HepG2 (cell line): Measurements from ENCODE around the gene ZC3H13. TPM values are rescaled to one million over a fixed set of nuclear protein-coding genes. Genes with fewer than 3 reads are reported as not detected.

Experiments used
- ATAC-seq: fragments of 200-7000 bp; cut with Tn5 transposase; 3 replicates; pipeline ENCODE4 v1.9.1; 2020; ENCODE audit warnings: mild to moderate bottlenecking, moderate library complexity
- BruUV-seq: library from RNA; stranded (reverse); fragments of 400-500 nt; replicated peaks from 2 replicates; lab custom pipeline; 2021; lab: Mats Ljungman, UMichigan
- CTCF ChIA-PET: fragments of 300-600 bp; formaldehyde crosslinking; extraction: SDS; loops from one replicate; lab custom pipeline; 2021; ENCODE audit warnings: low total read pairs, inconsistent platforms, low intra/inter-chr PET ratio; lab: Yijun Ruan, JAX
- POLR2A ChIA-PET: fragments of 350-600 bp; sonication (Branson Sonifier 250); formaldehyde crosslinking; loops from one replicate; lab custom pipeline; 2020; ENCODE audit warnings: antibody characterized with exemption, inconsistent platforms; lab: Yijun Ruan, JAX
- DNase-seq: peaks from one replicate; pipeline ENCODE4 v3.0.0-alpha.2; 2015; ENCODE audit warnings: low spot score
- FAIRE-seq: peaks from 3 replicates; lab custom pipeline; 2011; peaks lifted over from hg19 to GRCh38; lab: Jason Lieb, UNC
- H2AFZ ChIP-seq: one replicate; pipeline ENCODE4 v1.6.1; 2011; ENCODE audit warnings: low read length, inconsistent platforms
- H3K27ac ChIP-seq: fragments of 300-600 bp; 3 replicates; pipeline ENCODE4 v1.8.0; 2011; ENCODE audit warnings: mixed run types, mild to moderate bottlenecking, mixed read lengths, low read length, inconsistent platforms; ENCODE audit not compliant: insufficient read depth; ENCODE audit errors: extremely low read length
- H3K27me3 ChIP-seq, 2 experiments: fragments of 200-600 bp in 1 of 2; 2 replicates in 1 of 2; 3 replicates in 1 of 2; pipeline versions ENCODE4 v1.6.0 to v1.8.0; 2011; ENCODE audit warnings: low read length in 2 of 2, mild to moderate bottlenecking in 2 of 2, moderate library complexity in 2 of 2, inconsistent platforms in 1 of 2; ENCODE audit not compliant: insufficient read depth in 2 of 2, control insufficient read depth in 1 of 2
- H3K36me3 ChIP-seq, 2 experiments: fragments of 200-600 bp in 1 of 2; replicated peaks in 1 of 2; 2 replicates in 1 of 2; 3 replicates in 1 of 2; pipeline versions ENCODE4 v1.5.1 to v1.8.0; 2011; ENCODE audit warnings: low read length in 2 of 2, inconsistent platforms in 1 of 2; ENCODE audit not compliant: insufficient read depth in 2 of 2, control insufficient read depth in 1 of 2
- H3K4me1 ChIP-seq: 2 replicates; pipeline ENCODE4 v1.5.1; 2012; ENCODE audit warnings: low read length, inconsistent platforms; ENCODE audit not compliant: insufficient read depth
- H3K4me2 ChIP-seq: 2 replicates; pipeline ENCODE4 v1.6.0; 2011; ENCODE audit warnings: low read depth, low read length, inconsistent platforms
- H3K4me3 ChIP-seq, 3 experiments: fragments of 200-600 bp in 1 of 3; sonication (generic), shearing (Covaris generic) in 1 of 3; replicated peaks in 1 of 3; 2 replicates each; pipeline ENCODE4 v1.5.1; 2011 to 2016; ENCODE audit warnings: low read length in 3 of 3, inconsistent platforms in 2 of 3, low read depth in 2 of 3, mild to moderate bottlenecking in 2 of 3, control low read depth in 1 of 3, mixed read lengths in 1 of 3; ENCODE audit not compliant: insufficient read depth in 1 of 3
- H3K79me2 ChIP-seq: one replicate; pipeline ENCODE4 v1.6.1; 2011; ENCODE audit warnings: low read length, inconsistent platforms; ENCODE audit not compliant: insufficient read depth
- H3K9ac ChIP-seq: 2 replicates; pipeline ENCODE4 v1.6.0; 2011; ENCODE audit warnings: mild to moderate bottlenecking, low read depth, low read length, inconsistent platforms; ENCODE audit not compliant: insufficient read depth
- H3K9me3 ChIP-seq: 2 replicates; pipeline ENCODE4 v1.5.1; 2012; ENCODE audit warnings: mild to moderate bottlenecking, low read length
- H4K20me1 ChIP-seq: 2 replicates; pipeline ENCODE4 v1.6.0; 2011; ENCODE audit warnings: inconsistent platforms, mild to moderate bottlenecking, low read length, moderate library complexity; ENCODE audit not compliant: insufficient read depth
- AKAP8 ChIP-seq: sonication (generic); formaldehyde crosslinking; IDR thresholded peaks from 2 replicates; pipeline ENCODE4 v1.5.1; 2020; ENCODE audit warnings: mild to moderate bottlenecking, missing genetic modification reagents
- DPF2 ChIP-seq: sonication (generic); formaldehyde crosslinking; IDR thresholded peaks from 2 replicates; pipeline ENCODE4 v1.4.0; 2020; ENCODE audit warnings: mild to moderate bottlenecking, low read depth, missing genetic modification reagents, borderline replicate concordance
- FOXP1 ChIP-seq, 2 experiments: fragments of 450-650 bp in 1 of 2; IDR thresholded peaks; 2 replicates each; pipeline ENCODE4 v1.6.1; 2017 to 2018; ENCODE audit warnings: antibody characterized with exemption in 1 of 2
- GFI1 ChIP-seq: sonication (generic); formaldehyde crosslinking; IDR thresholded peaks from 2 replicates; pipeline ENCODE4 v1.5.0; 2020; ENCODE audit warnings: missing genetic modification reagents, mild to moderate bottlenecking, borderline replicate concordance
- NCOR1 ChIP-seq: fragments of 200-600 bp; sonication (generic); IDR thresholded peaks from 2 replicates; pipeline ENCODE4 v1.7.0; 2017; ENCODE audit warnings: antibody characterized with exemption, low read length, borderline replicate concordance
- WIZ ChIP-seq: sonication (generic); formaldehyde crosslinking; IDR thresholded peaks from 2 replicates; pipeline ENCODE4 v1.5.1; 2020; ENCODE audit warnings: mild to moderate bottlenecking, missing genetic modification reagents
- ZNF138 ChIP-seq: sonication (generic); formaldehyde crosslinking; IDR thresholded peaks from 2 replicates; pipeline ENCODE4 v1.5.0; 2020; ENCODE audit warnings: mild to moderate bottlenecking, low read depth, missing genetic modification reagents
- ZNF589 ChIP-seq: sonication (generic); formaldehyde crosslinking; conservative IDR thresholded peaks from 2 replicates; pipeline ENCODE4 v1.8.0; 2022; ENCODE audit warnings: mild to moderate bottlenecking, moderate library complexity, missing genetic modification reagents
- ZNF616 ChIP-seq: sonication (generic); formaldehyde crosslinking; IDR thresholded peaks from 2 replicates; pipeline ENCODE4 v1.5.0; 2020; ENCODE audit warnings: low read depth, mild to moderate bottlenecking, missing genetic modification reagents
- ZNF674 ChIP-seq: sonication (generic); formaldehyde crosslinking; IDR thresholded peaks from 2 replicates; pipeline ENCODE4 v1.5.0; 2020; ENCODE audit warnings: low read depth, mild to moderate bottlenecking, missing genetic modification reagents
- ZNF7 ChIP-seq: IDR thresholded peaks from 2 replicates; pipeline ENCODE4 v1.6.1; 2016; ENCODE audit warnings: missing biosample characterization, missing genetic modification reagents
- ZNF772 ChIP-seq: sonication (generic); formaldehyde crosslinking; IDR thresholded peaks from 2 replicates; pipeline ENCODE4 v1.5.0; 2020; ENCODE audit warnings: mild to moderate bottlenecking, missing genetic modification reagents
- WGBS: methylation state at CpG from one replicate; pipeline ENCODE4 v1.1.6; 2017; ENCODE audit warnings: low lambda C conversion rate; 5-methylcytosine and 5-hydroxymethylcytosine counted together
- in situ Hi-C: cut with HindIII; loops from 2 replicates; pipeline ENCODE4 v1.10.0; 2017; ENCODE audit warnings: low pct_unique_long_range_greater_than_20kb; ENCODE audit not compliant: extremely low pct_ligation_motif_present
- intact Hi-C: fragments of 100-400 bp; cut with micrococcal nuclease; formaldehyde crosslinking; loops from one replicate; pipeline ENCODE4 v1.10.0; 2022; ENCODE audit not compliant: unreplicated experiment
- polyA plus RNA-seq, 8 experiments: library from polyadenylated mRNA; depleted of rRNA in 3 of 8; stranded (reverse) in 7 of 8; unstranded in 1 of 8; fragments of >200 nt; fragmentation: Illumina TruSeq in 4 of 8; extraction: Trizol in 4 of 8; gene quantifications; 2 replicates each; pipeline versions ENCODE4 v1.2.1 to v1.2.3, GENCODE V29; 2011 to 2016; ENCODE audit warnings: low read depth in 4 of 8, missing spikeins in 1 of 8, mixed read lengths in 1 of 8; ENCODE audit not compliant: insufficient read depth in 1 of 8
- total RNA-seq, 5 experiments: library from RNA; depleted of rRNA; stranded (reverse); fragments of >200 nt; fragmentation: Illumina TruSeq; extraction: Trizol; gene quantifications; 2 replicates each; pipeline ENCODE4 v1.2.3, GENCODE V29; 2016; ENCODE audit warnings: low read depth in 1 of 5
- TF ChIP-seq, protein P1 (sequence below): sonication (generic); formaldehyde crosslinking; IDR thresholded peaks from 2 replicates; pipeline ENCODE4 v1.4.0; 2020; ENCODE audit warnings: missing genetic modification reagents
- TF ChIP-seq, protein P2 (sequence below): sonication (generic); formaldehyde crosslinking; IDR thresholded peaks from 2 replicates; pipeline ENCODE4 v1.5.0; 2020; ENCODE audit warnings: missing genetic modification reagents
- TF ChIP-seq, protein P3 (sequence below): IDR thresholded peaks from 2 replicates; pipeline ENCODE4 v1.6.1; 2016; ENCODE audit warnings: low read depth, missing genetic modification reagents, missing compliant biosample characterization
- TF ChIP-seq, protein P4 (sequence below): sonication (generic); formaldehyde crosslinking; IDR thresholded peaks from 2 replicates; pipeline ENCODE4 v1.8.1; 2023; ENCODE audit warnings: missing genetic modification reagents, mild to moderate bottlenecking, borderline replicate concordance

ZC3H13 gene
- total and polyA plus RNA-seq, 2 of the 13 experiments (the other 11 are each of a cell fraction or from before 2014, with no cell fraction given) = 2.7 to 23.5 TPM

DNA sequence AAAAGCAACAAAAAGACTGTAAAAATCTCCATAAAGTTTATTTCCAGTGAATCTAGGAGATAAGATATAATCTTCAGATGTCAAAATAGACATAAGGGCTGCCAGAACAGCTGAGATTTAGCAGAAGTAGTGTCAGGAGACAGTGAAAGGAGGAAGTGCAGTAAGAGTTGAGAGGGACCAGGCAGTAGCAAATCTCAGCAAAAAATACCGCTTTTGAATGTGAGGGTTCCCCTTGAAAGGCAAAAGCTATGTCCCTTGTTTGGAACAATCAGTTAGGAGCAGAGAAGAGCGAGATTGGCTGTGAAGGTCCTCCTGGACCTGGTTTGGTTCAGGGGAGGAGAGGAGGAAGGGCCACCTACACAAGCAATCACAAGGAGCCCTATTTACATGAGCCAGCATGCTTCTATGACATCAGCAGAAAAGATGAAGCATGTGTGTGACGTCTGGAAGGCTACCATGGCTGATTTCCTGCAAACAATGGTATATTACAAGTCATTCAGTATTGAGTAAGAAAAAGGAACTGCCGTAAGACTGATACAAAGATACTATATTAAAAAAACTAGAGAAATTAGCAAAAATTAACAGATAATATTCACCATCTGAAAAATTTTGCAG lies 102.1 kb downstream of the ZC3H13 start:
- WGBS = 81% methylated on average over 4 of the region's 4 CpGs
- H3K27ac ChIP-seq = no peak overlapping the region
- POLR2A ChIA-PET = no interaction called here
- H3K9me3 ChIP-seq = no peaks in the 10 kb centered on the region
- no peak overlapping the region for H3K9ac ChIP-seq
- FAIRE-seq = no peak
- H3K36me3 ChIP-seq = no peaks in the 10 kb centered on the region
- no TSS peak for BruUV-seq
- no peaks in the 10 kb centered on the region for H3K27me3 ChIP-seq
- no peaks in the 10 kb centered on the region for H4K20me1 ChIP-seq
- in situ Hi-C loops (no loop called here), intact Hi-C loops (no loop called here)
- H3K4me2 ChIP-seq = no peak overlapping the region
- no peak overlapping the region for H2AFZ ChIP-seq
- CTCF ChIA-PET = no interaction called here
- no peak for ATAC-seq
- no peaks in the 10 kb centered on the region for H3K4me1 ChIP-seq
- H3K4me3 ChIP-seq = no peak overlapping the region
- H3K79me2 ChIP-seq = no peaks in the 10 kb centered on the region
- DNase-seq = no peak
- TF ChIP-seq, protein P1, sequence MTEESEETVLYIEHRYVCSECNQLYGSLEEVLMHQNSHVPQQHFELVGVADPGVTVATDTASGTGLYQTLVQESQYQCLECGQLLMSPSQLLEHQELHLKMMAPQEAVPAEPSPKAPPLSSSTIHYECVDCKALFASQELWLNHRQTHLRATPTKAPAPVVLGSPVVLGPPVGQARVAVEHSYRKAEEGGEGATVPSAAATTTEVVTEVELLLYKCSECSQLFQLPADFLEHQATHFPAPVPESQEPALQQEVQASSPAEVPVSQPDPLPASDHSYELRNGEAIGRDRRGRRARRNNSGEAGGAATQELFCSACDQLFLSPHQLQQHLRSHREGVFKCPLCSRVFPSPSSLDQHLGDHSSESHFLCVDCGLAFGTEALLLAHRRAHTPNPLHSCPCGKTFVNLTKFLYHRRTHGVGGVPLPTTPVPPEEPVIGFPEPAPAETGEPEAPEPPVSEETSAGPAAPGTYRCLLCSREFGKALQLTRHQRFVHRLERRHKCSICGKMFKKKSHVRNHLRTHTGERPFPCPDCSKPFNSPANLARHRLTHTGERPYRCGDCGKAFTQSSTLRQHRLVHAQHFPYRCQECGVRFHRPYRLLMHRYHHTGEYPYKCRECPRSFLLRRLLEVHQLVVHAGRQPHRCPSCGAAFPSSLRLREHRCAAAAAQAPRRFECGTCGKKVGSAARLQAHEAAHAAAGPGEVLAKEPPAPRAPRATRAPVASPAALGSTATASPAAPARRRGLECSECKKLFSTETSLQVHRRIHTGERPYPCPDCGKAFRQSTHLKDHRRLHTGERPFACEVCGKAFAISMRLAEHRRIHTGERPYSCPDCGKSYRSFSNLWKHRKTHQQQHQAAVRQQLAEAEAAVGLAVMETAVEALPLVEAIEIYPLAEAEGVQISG (CRISPR knock-in tag) = no peak
- TF ChIP-seq NCOR1 (no peak), DPF2 (no peak), ZNF138 (CRISPR knock-in tag) (no peak), AKAP8 (CRISPR knock-in tag) (no peak), GFI1 (CRISPR knock-in tag) (no peak), FOXP1 (IDR thresholded peaks at IDR 0.05) (no peak), FOXP1 (CRISPR knock-in tag; IDR thresholded peaks at IDR 0.05) (no peak), ZNF7 (CRISPR knock-in tag) (no peak), ZNF674 (no peak), ZNF616 (CRISPR knock-in tag) (no peak), ZNF589 (no peak), ZNF772 (CRISPR knock-in tag) (no peak), WIZ (CRISPR knock-in tag) (no peak)
- TF ChIP-seq, protein P2, sequence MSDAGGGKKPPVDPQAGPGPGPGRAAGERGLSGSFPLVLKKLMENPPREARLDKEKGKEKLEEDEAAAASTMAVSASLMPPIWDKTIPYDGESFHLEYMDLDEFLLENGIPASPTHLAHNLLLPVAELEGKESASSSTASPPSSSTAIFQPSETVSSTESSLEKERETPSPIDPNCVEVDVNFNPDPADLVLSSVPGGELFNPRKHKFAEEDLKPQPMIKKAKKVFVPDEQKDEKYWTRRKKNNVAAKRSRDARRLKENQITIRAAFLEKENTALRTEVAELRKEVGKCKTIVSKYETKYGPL = no peak
- TF ChIP-seq, protein P3, sequence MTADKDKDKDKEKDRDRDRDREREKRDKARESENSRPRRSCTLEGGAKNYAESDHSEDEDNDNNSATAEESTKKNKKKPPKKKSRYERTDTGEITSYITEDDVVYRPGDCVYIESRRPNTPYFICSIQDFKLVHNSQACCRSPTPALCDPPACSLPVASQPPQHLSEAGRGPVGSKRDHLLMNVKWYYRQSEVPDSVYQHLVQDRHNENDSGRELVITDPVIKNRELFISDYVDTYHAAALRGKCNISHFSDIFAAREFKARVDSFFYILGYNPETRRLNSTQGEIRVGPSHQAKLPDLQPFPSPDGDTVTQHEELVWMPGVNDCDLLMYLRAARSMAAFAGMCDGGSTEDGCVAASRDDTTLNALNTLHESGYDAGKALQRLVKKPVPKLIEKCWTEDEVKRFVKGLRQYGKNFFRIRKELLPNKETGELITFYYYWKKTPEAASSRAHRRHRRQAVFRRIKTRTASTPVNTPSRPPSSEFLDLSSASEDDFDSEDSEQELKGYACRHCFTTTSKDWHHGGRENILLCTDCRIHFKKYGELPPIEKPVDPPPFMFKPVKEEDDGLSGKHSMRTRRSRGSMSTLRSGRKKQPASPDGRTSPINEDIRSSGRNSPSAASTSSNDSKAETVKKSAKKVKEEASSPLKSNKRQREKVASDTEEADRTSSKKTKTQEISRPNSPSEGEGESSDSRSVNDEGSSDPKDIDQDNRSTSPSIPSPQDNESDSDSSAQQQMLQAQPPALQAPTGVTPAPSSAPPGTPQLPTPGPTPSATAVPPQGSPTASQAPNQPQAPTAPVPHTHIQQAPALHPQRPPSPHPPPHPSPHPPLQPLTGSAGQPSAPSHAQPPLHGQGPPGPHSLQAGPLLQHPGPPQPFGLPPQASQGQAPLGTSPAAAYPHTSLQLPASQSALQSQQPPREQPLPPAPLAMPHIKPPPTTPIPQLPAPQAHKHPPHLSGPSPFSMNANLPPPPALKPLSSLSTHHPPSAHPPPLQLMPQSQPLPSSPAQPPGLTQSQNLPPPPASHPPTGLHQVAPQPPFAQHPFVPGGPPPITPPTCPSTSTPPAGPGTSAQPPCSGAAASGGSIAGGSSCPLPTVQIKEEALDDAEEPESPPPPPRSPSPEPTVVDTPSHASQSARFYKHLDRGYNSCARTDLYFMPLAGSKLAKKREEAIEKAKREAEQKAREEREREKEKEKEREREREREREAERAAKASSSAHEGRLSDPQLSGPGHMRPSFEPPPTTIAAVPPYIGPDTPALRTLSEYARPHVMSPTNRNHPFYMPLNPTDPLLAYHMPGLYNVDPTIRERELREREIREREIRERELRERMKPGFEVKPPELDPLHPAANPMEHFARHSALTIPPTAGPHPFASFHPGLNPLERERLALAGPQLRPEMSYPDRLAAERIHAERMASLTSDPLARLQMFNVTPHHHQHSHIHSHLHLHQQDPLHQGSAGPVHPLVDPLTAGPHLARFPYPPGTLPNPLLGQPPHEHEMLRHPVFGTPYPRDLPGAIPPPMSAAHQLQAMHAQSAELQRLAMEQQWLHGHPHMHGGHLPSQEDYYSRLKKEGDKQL (CRISPR knock-in tag) = no peak
- TF ChIP-seq, protein P4, sequence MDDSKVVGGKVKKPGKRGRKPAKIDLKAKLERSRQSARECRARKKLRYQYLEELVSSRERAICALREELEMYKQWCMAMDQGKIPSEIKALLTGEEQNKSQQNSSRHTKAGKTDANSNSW (CRISPR knock-in tag) = no peak
